HEK293 (cell line): ENCODE measurements around the gene ARFGEF2.

Experiments used
- CTCF ChIA-PET: fragments of 350-600 bp; formaldehyde crosslinking; extraction: SDS; loops from one replicate; lab custom pipeline; 2021; ENCODE audit warnings: antibody characterized with exemption; lab: Yijun Ruan, JAX
- POLR2A ChIA-PET: fragments of 300-600 bp; formaldehyde crosslinking; extraction: SDS; loops from one replicate; lab custom pipeline; 2020; ENCODE audit warnings: antibody characterized with exemption, inconsistent platforms; lab: Yijun Ruan, JAX
- H3K27ac ChIP-seq: fragments of 200-500 bp; sonication (Bioruptor generic); 2 replicates; pipeline ENCODE4 v1.5.1; 2014; ENCODE audit warnings: low read depth, low read length, control low read depth, inconsistent platforms; ENCODE audit errors: extremely low read depth
- H3K36me3 ChIP-seq, 2 experiments: fragments of 200-500 bp in 1 of 2; sonication (Bioruptor generic) in 1 of 2; 1 replicate in 1 of 2; 2 replicates in 1 of 2; pipeline ENCODE4 v1.5.1; 2014 to 2017; ENCODE audit warnings: inconsistent platforms in 2 of 2, low read length in 2 of 2; ENCODE audit not compliant: control insufficient read depth in 2 of 2, insufficient read depth in 1 of 2
- H3K4me1 ChIP-seq: fragments of 200-500 bp; sonication (Bioruptor generic); 2 replicates; pipeline ENCODE4 v1.5.1; 2014; ENCODE audit warnings: mild to moderate bottlenecking, low read length, inconsistent platforms; ENCODE audit not compliant: control insufficient read depth, insufficient read depth
- H3K4me3 ChIP-seq: 2 replicates; pipeline ENCODE4 v1.5.1; 2011; ENCODE audit warnings: low read depth, mild to moderate bottlenecking, control low read depth, low read length, moderate library complexity
- H3K9me3 ChIP-seq: fragments of 200-500 bp; sonication (Bioruptor generic); 2 replicates; pipeline ENCODE4 v1.5.1; 2014; ENCODE audit warnings: low read depth, low read length, inconsistent platforms; ENCODE audit not compliant: control insufficient read depth, insufficient read depth
- GLIS1 ChIP-seq: fragments of 450-650 bp; formaldehyde crosslinking; IDR thresholded peaks from 2 replicates; pipeline ENCODE4 v1.5.1; 2016; ENCODE audit warnings: missing biosample characterization, missing genetic modification characterization
- HOXD13 ChIP-seq: sonication (generic); formaldehyde crosslinking; IDR thresholded peaks from 2 replicates; pipeline ENCODE4 v1.8.0; 2022; ENCODE audit warnings: missing genetic modification reagents, borderline replicate concordance
- KLF1 ChIP-seq: fragments of 450-650 bp; formaldehyde crosslinking; IDR thresholded peaks from 2 replicates; pipeline ENCODE4 v1.5.1; 2016; ENCODE audit warnings: missing biosample characterization, missing genetic modification characterization
- PRDM1 ChIP-seq: fragments of 450-650 bp; formaldehyde crosslinking; IDR thresholded peaks from 2 replicates; pipeline ENCODE4; 2016; ENCODE audit warnings: missing biosample characterization, missing genetic modification characterization
- REPIN1 ChIP-seq: fragments of 450-650 bp; formaldehyde crosslinking; IDR thresholded peaks from 2 replicates; pipeline ENCODE4 v1.5.1; 2017; ENCODE audit warnings: missing biosample characterization, missing genetic modification characterization, low read depth
- SCRT2 ChIP-seq: fragments of 450-650 bp; formaldehyde crosslinking; IDR thresholded peaks from 2 replicates; pipeline ENCODE4 v1.5.1; 2016; ENCODE audit warnings: missing biosample characterization, missing genetic modification characterization
- SP3 ChIP-seq: fragments of 450-650 bp; formaldehyde crosslinking; IDR thresholded peaks from 2 replicates; pipeline ENCODE4 v1.5.1; 2016; ENCODE audit warnings: missing biosample characterization, missing genetic modification characterization
- SP7 ChIP-seq: fragments of 450-650 bp; formaldehyde crosslinking; IDR thresholded peaks from 2 replicates; pipeline ENCODE4 v1.5.1; 2016; ENCODE audit warnings: missing biosample characterization, missing genetic modification characterization
- TCF7L2 ChIP-seq: IDR thresholded peaks from 2 replicates; pipeline ENCODE4 v1.6.1; 2011; ENCODE audit warnings: low read depth, mild to moderate bottlenecking, inconsistent platforms, low read length, moderate library complexity, borderline replicate concordance
- ZNF132 ChIP-seq: fragments of 450-650 bp; formaldehyde crosslinking; IDR thresholded peaks from 2 replicates; pipeline ENCODE4 v1.5.1; 2017; ENCODE audit warnings: missing biosample characterization, missing genetic modification characterization, borderline replicate concordance
- ZNF157 ChIP-seq: fragments of 450-650 bp; formaldehyde crosslinking; IDR thresholded peaks from 2 replicates; pipeline ENCODE4 v1.5.1; 2016; ENCODE audit warnings: missing biosample characterization, missing genetic modification characterization
- ZNF19 ChIP-seq: fragments of 450-650 bp; formaldehyde crosslinking; IDR thresholded peaks from 2 replicates; pipeline ENCODE4; 2016; ENCODE audit warnings: missing biosample characterization, missing genetic modification characterization, low read depth
- ZNF214 ChIP-seq: fragments of 450-650 bp; formaldehyde crosslinking; IDR thresholded peaks from 2 replicates; pipeline ENCODE4 v1.5.1; 2017; ENCODE audit warnings: missing biosample characterization, mild to moderate bottlenecking, missing genetic modification characterization, borderline replicate concordance
- ZNF335 ChIP-seq: fragments of 450-650 bp; formaldehyde crosslinking; conservative IDR thresholded peaks from 2 replicates; pipeline ENCODE4 v1.5.1; 2016; ENCODE audit warnings: missing biosample characterization, missing genetic modification characterization
- ZNF433 ChIP-seq: fragments of 450-650 bp; formaldehyde crosslinking; IDR thresholded peaks from 2 replicates; pipeline ENCODE4 v1.5.1; 2016; ENCODE audit warnings: missing biosample characterization, missing genetic modification characterization, low read depth
- ZNF510 ChIP-seq: fragments of 450-650 bp; formaldehyde crosslinking; IDR thresholded peaks from 2 replicates; pipeline ENCODE4 v1.5.1; 2018; ENCODE audit warnings: mild to moderate bottlenecking, missing genetic modification characterization, missing biosample characterization; ENCODE audit not compliant: insufficient replicate concordance
- ZNF623 ChIP-seq: fragments of 450-650 bp; formaldehyde crosslinking; IDR thresholded peaks from 2 replicates; pipeline ENCODE4 v1.5.1; 2016; ENCODE audit warnings: missing biosample characterization, missing genetic modification characterization
- ZNF624 ChIP-seq: fragments of 450-650 bp; formaldehyde crosslinking; IDR thresholded peaks from 2 replicates; pipeline ENCODE4 v1.5.1; 2017; ENCODE audit warnings: missing biosample characterization, missing genetic modification characterization
- ZNF654 ChIP-seq: fragments of 450-650 bp; formaldehyde crosslinking; IDR thresholded peaks from 2 replicates; pipeline ENCODE4 v1.5.1; 2016; ENCODE audit warnings: low read depth, missing biosample characterization, missing genetic modification characterization
- ZNF677 ChIP-seq: fragments of 450-650 bp; IDR thresholded peaks from 2 replicates; pipeline ENCODE4 v1.5.0; 2018; ENCODE audit warnings: missing biosample characterization, mild to moderate bottlenecking, missing genetic modification characterization, moderate library complexity
- ZNF747 ChIP-seq: fragments of 450-650 bp; formaldehyde crosslinking; IDR thresholded peaks from 2 replicates; pipeline ENCODE4 v1.5.1; 2016; ENCODE audit warnings: missing biosample characterization, missing genetic modification characterization
- ZNF768 ChIP-seq: fragments of 450-650 bp; formaldehyde crosslinking; IDR thresholded peaks from 2 replicates; pipeline ENCODE4 v1.5.1; 2018; ENCODE audit warnings: missing biosample characterization, mild to moderate bottlenecking, missing genetic modification characterization
- ZSCAN23 ChIP-seq: fragments of 450-650 bp; formaldehyde crosslinking; IDR thresholded peaks from 2 replicates; pipeline ENCODE4 v1.5.1; 2016; ENCODE audit warnings: missing biosample characterization, missing genetic modification characterization
- TF ChIP-seq, protein P1 (sequence below): fragments of 450-650 bp; formaldehyde crosslinking; IDR thresholded peaks from 2 replicates; pipeline ENCODE4 v1.5.1; 2017; ENCODE audit warnings: missing biosample characterization, missing genetic modification characterization
- TF ChIP-seq, protein P2 (sequence below): fragments of 450-650 bp; formaldehyde crosslinking; IDR thresholded peaks from 2 replicates; pipeline ENCODE4 v1.5.1; 2016; ENCODE audit warnings: missing biosample characterization, missing genetic modification characterization, borderline replicate concordance
- TF ChIP-seq, protein P3 (sequence below): fragments of 450-650 bp; formaldehyde crosslinking; IDR thresholded peaks from 2 replicates; pipeline ENCODE4 v1.5.1; 2016; ENCODE audit warnings: missing biosample characterization, missing genetic modification characterization

Gene ARFGEF2

DNA sequence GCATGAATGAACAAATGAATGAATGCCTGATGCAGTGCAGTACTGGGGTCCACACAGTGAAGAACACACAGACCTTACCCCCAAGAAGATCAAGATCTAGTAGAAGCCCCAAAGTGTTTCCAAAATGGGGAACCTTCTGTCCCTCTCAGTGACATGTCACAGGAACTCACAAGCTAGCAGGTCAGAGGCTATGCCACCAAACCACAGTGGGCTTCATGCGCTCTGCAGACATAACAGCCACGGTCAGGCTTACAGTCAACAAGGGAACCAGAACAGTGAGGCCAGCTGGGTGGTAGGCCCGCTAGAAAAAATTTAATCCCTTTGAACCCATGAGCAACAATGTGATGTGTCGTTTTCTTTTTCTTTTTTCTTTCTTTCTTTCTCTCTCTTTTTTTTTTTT, 20.2 kb upstream of the ARFGEF2 start:
- ChIA-PET CTCF (interaction anchor here (0.7 kb wide), 2 partner anchors 15 to 244 kb away, joined by 3 read pairs; no protein-coding TSS in a partner anchor), POLR2A (no interaction called here)
- TF ChIP-seq ZNF335 (tag by site-specific recombination), result no peak
- TF ChIP-seq ZNF19, result no peak
- Histone ChIP-seq H3K4me1 (no peaks in the 10 kb centered on the region), H3K36me3 (no peaks in the 10 kb centered on the region), H3K27ac (no peak overlapping the region), H3K4me3 (no peak overlapping the region), H3K9me3 (no peaks in the 10 kb centered on the region)

DNA sequence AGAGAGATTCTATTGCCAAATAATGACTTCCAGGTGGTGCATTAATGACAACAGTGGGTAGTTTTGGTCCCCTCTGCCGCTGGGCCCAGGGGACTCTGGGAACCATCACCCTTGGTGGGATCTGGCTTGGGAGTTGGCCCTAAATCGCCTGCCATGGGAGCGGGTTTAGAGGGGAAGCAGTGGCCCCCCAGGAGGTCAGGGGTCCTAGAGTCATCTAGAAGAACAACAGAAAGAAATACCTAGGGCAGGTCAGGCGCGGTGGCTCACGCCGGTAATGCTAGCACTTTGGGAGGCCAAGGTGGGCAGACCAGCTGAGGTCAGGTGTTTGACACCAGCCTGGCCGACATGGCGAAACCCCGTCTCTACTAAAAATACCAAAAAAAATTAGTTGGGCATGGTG, 17.8 kb upstream of the ARFGEF2 start:
- ChIA-PET CTCF (interaction anchor here (0.7 to 5.6 kb wide), 6 partner anchors 172 to 690 kb away, joined by 3 to 135 read pairs (median 5); no protein-coding TSS in a partner anchor), POLR2A (no interaction called here)

DNA sequence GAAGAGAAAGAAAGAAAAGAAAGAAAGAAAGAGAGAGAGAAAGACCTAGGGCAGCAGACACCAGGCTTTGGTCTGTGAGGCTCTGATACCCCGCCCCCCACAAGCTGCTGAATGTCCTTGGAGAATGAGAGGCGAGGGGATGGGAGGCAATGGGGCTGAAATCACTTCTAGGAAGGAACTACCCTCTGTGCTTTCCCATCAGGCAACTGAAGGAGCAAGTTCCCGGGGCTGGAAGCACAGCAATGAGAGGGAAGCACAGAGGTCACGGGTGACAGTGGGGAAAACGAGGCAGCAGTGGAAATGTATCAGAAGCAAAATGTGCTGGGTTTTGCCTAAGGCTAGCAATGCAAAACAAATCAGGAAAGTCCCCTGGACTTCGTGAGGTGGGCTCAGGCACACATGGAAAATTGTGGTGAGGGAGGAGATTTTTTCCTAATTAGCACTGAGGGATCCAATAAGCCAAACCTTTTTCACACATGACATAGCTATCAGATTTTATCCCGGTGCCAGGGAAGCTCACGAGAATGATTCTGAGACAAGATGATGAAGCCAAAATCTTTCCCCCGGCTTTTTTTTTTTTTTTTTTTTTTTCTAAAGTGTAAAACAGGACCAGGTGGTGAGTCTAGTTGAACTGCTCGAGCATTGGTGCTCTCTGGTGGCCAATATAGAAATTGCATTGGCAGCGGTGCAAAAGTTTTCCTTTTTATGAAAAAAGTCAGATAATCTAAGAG, 16.8 kb upstream of the ARFGEF2 start:
- Histone ChIP-seq H3K36me3 (no peaks in the 10 kb centered on the region), H3K4me3 (no peak overlapping the region), H3K27ac (no peak overlapping the region), H3K4me1 (no peaks in the 10 kb centered on the region), H3K9me3 (no peaks in the 10 kb centered on the region)
- POLR2A ChIA-PET, result interaction anchor here (0.7 to 1.3 kb wide), 2 partner anchors 96 to 247 kb away, joined by 6 to 8 read pairs; no protein-coding TSS in a partner anchor
- CTCF ChIA-PET, result interaction anchor here (0.6 to 5.6 kb wide), 40 partner anchors 9 to 1575 kb away, joined by 3 to 135 read pairs (median 4); no protein-coding TSS in a partner anchor
- TF ChIP-seq ZSCAN23 (no peak), PRDM1 (tag by site-specific recombination) (peak; percentile 7; the same call in 1 of the 2 replicates), SP3 (tag by site-specific recombination) (no peak), ZNF624 (tag by site-specific recombination) (no peak), TCF7L2 (no peak), SCRT2 (no peak), GLIS1 (tag by site-specific recombination) (no peak), ZNF335 (tag by site-specific recombination) (0 out of 2 replicates have a peak, but pooled peaks have one; percentile 38), ZNF747 (tag by site-specific recombination) (no peak), ZNF433 (tag by site-specific recombination) (no peak), REPIN1 (tag by site-specific recombination) (no peak), ZNF677 (tag by site-specific recombination) (no peak), ZNF768 (tag by site-specific recombination) (no peak), ZNF654 (tag by site-specific recombination) (peak; percentile 78), ZNF132 (tag by site-specific recombination) (no peak), ZNF157 (no peak), SP7 (tag by site-specific recombination) (no peak)
- TF ChIP-seq, protein P1, sequence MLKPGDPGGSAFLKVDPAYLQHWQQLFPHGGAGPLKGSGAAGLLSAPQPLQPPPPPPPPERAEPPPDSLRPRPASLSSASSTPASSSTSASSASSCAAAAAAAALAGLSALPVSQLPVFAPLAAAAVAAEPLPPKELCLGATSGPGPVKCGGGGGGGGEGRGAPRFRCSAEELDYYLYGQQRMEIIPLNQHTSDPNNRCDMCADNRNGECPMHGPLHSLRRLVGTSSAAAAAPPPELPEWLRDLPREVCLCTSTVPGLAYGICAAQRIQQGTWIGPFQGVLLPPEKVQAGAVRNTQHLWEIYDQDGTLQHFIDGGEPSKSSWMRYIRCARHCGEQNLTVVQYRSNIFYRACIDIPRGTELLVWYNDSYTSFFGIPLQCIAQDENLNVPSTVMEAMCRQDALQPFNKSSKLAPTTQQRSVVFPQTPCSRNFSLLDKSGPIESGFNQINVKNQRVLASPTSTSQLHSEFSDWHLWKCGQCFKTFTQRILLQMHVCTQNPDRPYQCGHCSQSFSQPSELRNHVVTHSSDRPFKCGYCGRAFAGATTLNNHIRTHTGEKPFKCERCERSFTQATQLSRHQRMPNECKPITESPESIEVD (tag by site-specific recombination), result no peak
- TF ChIP-seq, protein P2, sequence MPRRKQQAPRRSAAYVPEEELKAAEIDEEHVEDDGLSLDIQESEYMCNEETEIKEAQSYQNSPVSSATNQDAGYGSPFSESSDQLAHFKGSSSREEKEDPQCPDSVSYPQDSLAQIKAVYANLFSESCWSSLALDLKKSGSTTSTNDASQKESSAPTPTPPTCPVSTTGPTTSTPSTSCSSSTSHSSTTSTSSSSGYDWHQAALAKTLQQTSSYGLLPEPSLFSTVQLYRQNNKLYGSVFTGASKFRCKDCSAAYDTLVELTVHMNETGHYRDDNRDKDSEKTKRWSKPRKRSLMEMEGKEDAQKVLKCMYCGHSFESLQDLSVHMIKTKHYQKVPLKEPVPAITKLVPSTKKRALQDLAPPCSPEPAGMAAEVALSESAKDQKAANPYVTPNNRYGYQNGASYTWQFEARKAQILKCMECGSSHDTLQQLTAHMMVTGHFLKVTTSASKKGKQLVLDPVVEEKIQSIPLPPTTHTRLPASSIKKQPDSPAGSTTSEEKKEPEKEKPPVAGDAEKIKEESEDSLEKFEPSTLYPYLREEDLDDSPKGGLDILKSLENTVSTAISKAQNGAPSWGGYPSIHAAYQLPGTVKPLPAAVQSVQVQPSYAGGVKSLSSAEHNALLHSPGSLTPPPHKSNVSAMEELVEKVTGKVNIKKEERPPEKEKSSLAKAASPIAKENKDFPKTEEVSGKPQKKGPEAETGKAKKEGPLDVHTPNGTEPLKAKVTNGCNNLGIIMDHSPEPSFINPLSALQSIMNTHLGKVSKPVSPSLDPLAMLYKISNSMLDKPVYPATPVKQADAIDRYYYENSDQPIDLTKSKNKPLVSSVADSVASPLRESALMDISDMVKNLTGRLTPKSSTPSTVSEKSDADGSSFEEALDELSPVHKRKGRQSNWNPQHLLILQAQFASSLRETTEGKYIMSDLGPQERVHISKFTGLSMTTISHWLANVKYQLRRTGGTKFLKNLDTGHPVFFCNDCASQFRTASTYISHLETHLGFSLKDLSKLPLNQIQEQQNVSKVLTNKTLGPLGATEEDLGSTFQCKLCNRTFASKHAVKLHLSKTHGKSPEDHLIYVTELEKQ (tag by site-specific recombination), result no peak
- TF ChIP-seq, protein P3, sequence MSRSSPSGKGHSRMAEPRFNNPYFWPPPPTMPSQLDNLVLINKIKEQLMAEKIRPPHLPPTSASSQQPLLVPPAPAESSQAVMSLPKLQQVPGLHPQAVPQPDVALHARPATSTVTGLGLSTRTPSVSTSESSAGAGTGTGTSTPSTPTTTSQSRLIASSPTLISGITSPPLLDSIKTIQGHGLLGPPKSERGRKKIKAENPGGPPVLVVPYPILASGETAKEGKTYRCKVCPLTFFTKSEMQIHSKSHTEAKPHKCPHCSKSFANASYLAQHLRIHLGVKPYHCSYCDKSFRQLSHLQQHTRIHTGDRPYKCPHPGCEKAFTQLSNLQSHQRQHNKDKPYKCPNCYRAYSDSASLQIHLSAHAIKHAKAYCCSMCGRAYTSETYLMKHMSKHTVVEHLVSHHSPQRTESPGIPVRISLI (tag by site-specific recombination), result peak; percentile 94; the same call in 1 of the 2 replicates

More for the DNA sequence above, 17.8 kb upstream of the ARFGEF2 start:
- TF ChIP-seq ZNF623 (tag by site-specific recombination), result no peak
- no peak for TF ChIP-seq ZNF335 (tag by site-specific recombination)
- TF ChIP-seq HOXD13 (CRISPR knock-in tag), result no peak
- TF ChIP-seq ZNF214 (tag by site-specific recombination), result no peak
- TF ChIP-seq ZNF510 (tag by site-specific recombination), result no peak
- TF ChIP-seq KLF1, result no peak
- Histone ChIP-seq H3K27ac (no peak overlapping the region), H3K36me3 (no peaks in the 10 kb centered on the region), H3K4me1 (no peaks in the 10 kb centered on the region), H3K9me3 (no peaks in the 10 kb centered on the region), H3K4me3 (no peak overlapping the region)
